ENCODE results near the gene KNCN. TPM values are rescaled to one million over a fixed set of nuclear protein-coding genes. Genes with fewer than 3 reads are reported as not detected.

KNCN gene
- total RNA-seq, 1 experiment from 2014 or later: not detected

DNA sequence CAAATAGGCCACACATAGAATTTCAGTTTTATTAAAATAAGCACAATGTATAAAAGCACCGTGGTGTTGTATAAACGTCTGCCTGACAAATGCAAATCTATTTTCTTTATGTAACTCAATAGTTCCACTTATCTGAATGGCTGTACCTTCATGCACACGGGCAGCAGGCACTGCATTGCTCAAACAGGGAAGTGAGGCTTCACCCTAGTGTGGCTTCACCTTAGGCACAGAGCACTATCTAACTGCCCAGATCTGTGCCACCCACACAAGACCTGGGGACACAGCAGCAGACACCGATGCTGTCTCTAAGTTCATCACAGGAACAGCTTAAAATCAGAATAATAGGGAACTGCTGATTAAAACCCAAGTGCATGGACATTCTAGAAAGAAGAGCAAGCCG lies 6.0 kb upstream of the KNCN start:
- no peak for DNase-seq (ENCODE audit: low read depth in 1 of 2, low spot score in 2 of 2)

DNA sequence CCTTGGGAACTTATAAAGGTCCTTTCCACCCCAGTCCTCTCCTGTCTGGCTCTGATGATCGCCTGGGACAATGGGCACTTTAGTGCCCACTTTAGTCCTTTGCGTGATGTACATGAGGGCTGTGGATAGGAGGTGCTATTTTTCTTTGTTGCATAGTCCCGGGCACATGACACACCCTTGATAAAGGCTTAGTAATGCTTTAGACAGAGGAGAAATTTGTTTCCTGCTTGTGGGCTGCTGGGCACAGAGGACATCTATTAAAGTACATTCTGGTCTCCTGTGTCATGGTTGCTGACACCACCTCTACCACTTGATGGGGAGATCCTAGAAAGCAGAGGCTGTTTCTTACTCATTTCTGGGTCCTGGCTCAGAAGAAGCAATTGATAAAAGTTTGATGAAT lies 5.4 kb upstream of the KNCN start:
- Histone ChIP-seq H3K9me3 (replicated peaks) (no peaks in the 10 kb centered on the region), H3K27me3 (replicated peaks) (no peaks in the 10 kb centered on the region), H3K4me1 (replicated peaks) (no peaks in the 10 kb centered on the region; the same call in 1 of the 2 replicates), H3K4me3 (no peak overlapping the region), H3K27ac (no peak overlapping the region), H3K36me3 (peaks cover 7% of the 10 kb centered on the region)
- peak in 1 of 2 experiments; percentile 28 for DNase-seq (ENCODE audit: low read depth in 1 of 2, low spot score in 2 of 2)

More for the DNA sequence above, 6.0 kb upstream of the KNCN start:
- H3K36me3 ChIP-seq: peaks cover 7% of the 10 kb centered on the region
- no peak overlapping the region for H3K27ac ChIP-seq
- no peaks in the 10 kb centered on the region for H3K9me3 ChIP-seq (replicated peaks)
- no peak overlapping the region for H3K4me3 ChIP-seq
- no peaks in the 10 kb centered on the region; the same call in 1 of the 2 replicates for H3K4me1 ChIP-seq (replicated peaks)
- H3K27me3 ChIP-seq (replicated peaks): no peaks in the 10 kb centered on the region

GRCh38 chr1:46555826-46556619 lies 4.6 kb upstream of the KNCN start:
- Histone ChIP-seq H3K36me3 (peaks cover 2% of the 10 kb centered on the region; the same call in 1 of the 2 replicates), H3K27ac (no peak overlapping the region), H3K27me3 (replicated peaks) (no peaks in the 10 kb centered on the region)

GRCh38 chr1:46554597-46555381 lies 3.3 kb upstream of the KNCN start:
- no peaks in the 10 kb centered on the region for H3K36me3 ChIP-seq
- no peak overlapping the region for H3K27ac ChIP-seq
- no peak overlapping the region for H3K4me3 ChIP-seq
- no peaks in the 10 kb centered on the region for H3K9me3 ChIP-seq (replicated peaks)
- DNase-seq (ENCODE audit: low read depth in 1 of 2, low spot score in 2 of 2): no peak
- no peaks in the 10 kb centered on the region; the same call in 1 of the 2 replicates for H3K4me1 ChIP-seq (replicated peaks)
- H3K27me3 ChIP-seq (replicated peaks): no peaks in the 10 kb centered on the region

More at GRCh38 chr1:46555826-46556619, 4.6 kb upstream of the KNCN start:
- H3K9me3 ChIP-seq (replicated peaks): no peaks in the 10 kb centered on the region
- H3K4me1 ChIP-seq (replicated peaks): no peaks in the 10 kb centered on the region; the same call in 1 of the 2 replicates
- DNase-seq (ENCODE audit: low read depth in 1 of 2, low spot score in 2 of 2): no peak
- H3K4me3 ChIP-seq: no peak overlapping the region

DNA sequence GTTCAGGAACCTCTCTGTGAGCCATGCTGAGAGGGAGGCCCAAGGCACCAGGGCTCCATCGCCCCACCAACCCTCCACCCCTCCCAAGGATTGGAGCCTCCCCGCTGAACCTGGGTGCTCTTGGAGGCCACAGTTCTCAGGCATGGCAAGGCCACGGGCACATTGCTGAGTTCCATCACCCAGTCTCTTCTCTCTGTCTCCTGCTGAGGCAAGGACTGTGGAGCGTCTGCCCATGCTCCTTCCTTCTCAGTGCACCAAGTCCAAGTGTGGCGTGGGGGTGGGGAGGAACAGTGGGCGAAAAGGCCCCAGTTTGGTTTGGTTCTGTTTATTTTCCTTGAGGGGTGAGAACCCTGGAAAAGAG lies 2.8 kb upstream of the KNCN start:
- H3K4me3 ChIP-seq: no peak overlapping the region
- no peaks in the 10 kb centered on the region; the same call in 1 of the 2 replicates for H3K4me1 ChIP-seq (replicated peaks)
- H3K27ac ChIP-seq: no peak overlapping the region
- H3K36me3 ChIP-seq: no peaks in the 10 kb centered on the region
- H3K9me3 ChIP-seq (replicated peaks): no peaks in the 10 kb centered on the region
- no peak for DNase-seq (ENCODE audit: low read depth in 1 of 2, low spot score in 2 of 2)
- no peaks in the 10 kb centered on the region for H3K27me3 ChIP-seq (replicated peaks)

- no peak overlapping the region for H3K27ac ChIP-seq
Observed at GRCh38 chr1:46553506-46553905, 2.1 kb upstream of the KNCN start.

GRCh38 chr1:46552357-46553237 lies 1.1 kb upstream of the KNCN start:
- H3K27me3 ChIP-seq (replicated peaks): no peaks in the 10 kb centered on the region
- no peaks in the 10 kb centered on the region for H3K9me3 ChIP-seq (replicated peaks)
- no peaks in the 10 kb centered on the region for H3K36me3 ChIP-seq
- H3K4me1 ChIP-seq (replicated peaks): no peaks in the 10 kb centered on the region; the same call in 1 of the 2 replicates
- DNase-seq (ENCODE audit: low read depth in 1 of 2, low spot score in 2 of 2): no peak
- no peak overlapping the region for H3K4me3 ChIP-seq
- no peak overlapping the region for H3K27ac ChIP-seq

More at GRCh38 chr1:46553506-46553905, 2.1 kb upstream of the KNCN start:
- no peaks in the 10 kb centered on the region for H3K9me3 ChIP-seq (replicated peaks)
- no peaks in the 10 kb centered on the region for H3K27me3 ChIP-seq (replicated peaks)
- H3K4me3 ChIP-seq: no peak overlapping the region
- no peak for DNase-seq (ENCODE audit: low read depth in 1 of 2, low spot score in 2 of 2)
- no peaks in the 10 kb centered on the region; the same call in 1 of the 2 replicates for H3K4me1 ChIP-seq (replicated peaks)
- H3K36me3 ChIP-seq: no peaks in the 10 kb centered on the region

GRCh38 chr1:46550751-46551231 lies 656 bp downstream of the KNCN start:
- Histone ChIP-seq H3K27me3 (replicated peaks) (peaks cover 4% of the 10 kb centered on the region; the same call in 1 of the 2 replicates), H3K27ac (no peak overlapping the region), H3K36me3 (no peaks in the 10 kb centered on the region), H3K4me1 (replicated peaks) (no peaks in the 10 kb centered on the region), H3K4me3 (no peak overlapping the region), H3K9me3 (replicated peaks) (no peaks in the 10 kb centered on the region)
- no peak for DNase-seq (ENCODE audit: low read depth in 1 of 2, low spot score in 2 of 2)

- H3K4me3 ChIP-seq: no peak overlapping the region
- DNase-seq (ENCODE audit: low read depth in 1 of 2, low spot score in 2 of 2): no peak
- no peaks in the 10 kb centered on the region for H3K9me3 ChIP-seq (replicated peaks)
- H3K36me3 ChIP-seq: no peaks in the 10 kb centered on the region
- H3K27me3 ChIP-seq (replicated peaks): peaks cover 12% of the 10 kb centered on the region
- no peaks in the 10 kb centered on the region for H3K4me1 ChIP-seq (replicated peaks)
- no peak overlapping the region for H3K27ac ChIP-seq
Observed at GRCh38 chr1:46549697-46550681, 1.5 kb downstream of the KNCN start.

- Histone ChIP-seq H3K27ac (no peak overlapping the region), H3K36me3 (no peaks in the 10 kb centered on the region), H3K27me3 (replicated peaks) (peaks cover 33% of the 10 kb centered on the region), H3K4me1 (replicated peaks) (no peaks in the 10 kb centered on the region), H3K9me3 (replicated peaks) (no peaks in the 10 kb centered on the region), H3K4me3 (no peak overlapping the region)
- DNase-seq (ENCODE audit: low read depth in 1 of 2, low spot score in 2 of 2): peak in 1 of 2 experiments; percentile 40
Observed at GRCh38 chr1:46547481-46548383, 3.7 kb downstream of the KNCN start.

GRCh38 chr1:46546210-46546609 lies 5.2 kb downstream of the KNCN start:
- H3K27me3 ChIP-seq (replicated peaks): peaks cover 46% of the 10 kb centered on the region
- DNase-seq (ENCODE audit: low read depth in 1 of 2, low spot score in 2 of 2): no peak
- no peaks in the 10 kb centered on the region for H3K4me1 ChIP-seq (replicated peaks)
- H3K4me3 ChIP-seq: no peak overlapping the region
- no peaks in the 10 kb centered on the region for H3K36me3 ChIP-seq
- H3K27ac ChIP-seq: no peak overlapping the region
- no peaks in the 10 kb centered on the region for H3K9me3 ChIP-seq (replicated peaks)
